SU-DHL-6 (cell line): ENCODE measurements around the gene H2BK1.

Source experiments
- H2AFZ ChIP-seq: fragments of 200-600 bp; sonication (generic); 2 replicates; pipeline ENCODE4 v1.6.1; 2014; ENCODE audit warnings: low read depth, mild to moderate bottlenecking, moderate library complexity, mixed read lengths, antibody characterized with exemption, low read length; ENCODE audit not compliant: severe bottlenecking
- H3F3A ChIP-seq: fragments of 200-600 bp; shearing (Covaris generic); 2 replicates; pipeline ENCODE4 v1.6.0; 2016; ENCODE audit warnings: antibody characterized with exemption, mild to moderate bottlenecking; ENCODE audit not compliant: insufficient read depth
- H3K27ac ChIP-seq: fragments of 200-600 bp; sonication (generic); 2 replicates; pipeline ENCODE4 v1.5.1; 2016; ENCODE audit warnings: low read depth, mild to moderate bottlenecking, low read length, moderate library complexity, mixed read lengths
- H3K27me3 ChIP-seq: fragments of 200-600 bp; sonication (generic), shearing (Covaris generic); 2 replicates; pipeline ENCODE4 v1.6.0; 2014; ENCODE audit warnings: mild to moderate bottlenecking, low read length
- H3K36me3 ChIP-seq: fragments of 200-600 bp; sonication (generic); 2 replicates; pipeline ENCODE4 v1.6.1; 2014; ENCODE audit warnings: mild to moderate bottlenecking, low read length, mixed read lengths
- H3K4me2 ChIP-seq: fragments of 300-600, 200-600 bp; shearing (Covaris generic), sonication (generic); 2 replicates; pipeline ENCODE4 v1.6.0; 2014; ENCODE audit warnings: low read length, low read depth, mild to moderate bottlenecking; ENCODE audit not compliant: poor library complexity, severe bottlenecking
- H3K4me3 ChIP-seq: fragments of 200-600 bp; sonication (generic); 2 replicates; pipeline ENCODE4 v1.5.1; 2014; ENCODE audit warnings: antibody characterized with exemption, low read length, mild to moderate bottlenecking, mixed read lengths; ENCODE audit not compliant: insufficient read depth, poor library complexity, severe bottlenecking
- H3K79me2 ChIP-seq: fragments of 200-600 bp; sonication (generic); 2 replicates; pipeline ENCODE4 v1.6.1; 2014; ENCODE audit warnings: mild to moderate bottlenecking, low read length, moderate library complexity; ENCODE audit not compliant: insufficient read depth
- H3K9ac ChIP-seq: fragments of 200-600 bp; sonication (generic); 2 replicates; pipeline ENCODE4 v1.7.0; 2014; ENCODE audit warnings: mild to moderate bottlenecking, low read length
- H3K9me2 ChIP-seq: fragments of 200-600 bp; sonication (generic); replicated peaks from 2 replicates; pipeline ENCODE4 v1.6.1; 2014; ENCODE audit warnings: low read length; ENCODE audit not compliant: insufficient read depth
- H3K9me3 ChIP-seq: fragments of 200-600 bp; sonication (generic); 2 replicates; pipeline ENCODE4 v1.6.1; 2014; ENCODE audit warnings: low read length, mixed read lengths; ENCODE audit not compliant: insufficient read depth
- H4K20me1 ChIP-seq: fragments of 200-600 bp; sonication (generic); 2 replicates; pipeline ENCODE4 v1.6.1; 2014; ENCODE audit warnings: low read depth, mild to moderate bottlenecking, antibody characterized with exemption, low read length, moderate library complexity, mixed read lengths
- EZH2phosphoT487 ChIP-seq: fragments of 200-600 bp; sonication (generic), shearing (Covaris generic); conservative IDR thresholded peaks from 2 replicates; pipeline ENCODE4 v1.6.1; 2018; ENCODE audit warnings: mild to moderate bottlenecking, antibody characterized with exemption, low read length, moderate library complexity, mixed read lengths
- TF ChIP-seq, protein P1 (sequence below): fragments of 200-600 bp; sonication (generic); IDR thresholded peaks from one replicate; pipeline ENCODE4 v1.5.1; 2017; ENCODE audit warnings: antibody characterized with exemption, mild to moderate bottlenecking, low read length, moderate library complexity; ENCODE audit not compliant: insufficient read depth, poor library complexity, severe bottlenecking

Gene H2BK1

DNA sequence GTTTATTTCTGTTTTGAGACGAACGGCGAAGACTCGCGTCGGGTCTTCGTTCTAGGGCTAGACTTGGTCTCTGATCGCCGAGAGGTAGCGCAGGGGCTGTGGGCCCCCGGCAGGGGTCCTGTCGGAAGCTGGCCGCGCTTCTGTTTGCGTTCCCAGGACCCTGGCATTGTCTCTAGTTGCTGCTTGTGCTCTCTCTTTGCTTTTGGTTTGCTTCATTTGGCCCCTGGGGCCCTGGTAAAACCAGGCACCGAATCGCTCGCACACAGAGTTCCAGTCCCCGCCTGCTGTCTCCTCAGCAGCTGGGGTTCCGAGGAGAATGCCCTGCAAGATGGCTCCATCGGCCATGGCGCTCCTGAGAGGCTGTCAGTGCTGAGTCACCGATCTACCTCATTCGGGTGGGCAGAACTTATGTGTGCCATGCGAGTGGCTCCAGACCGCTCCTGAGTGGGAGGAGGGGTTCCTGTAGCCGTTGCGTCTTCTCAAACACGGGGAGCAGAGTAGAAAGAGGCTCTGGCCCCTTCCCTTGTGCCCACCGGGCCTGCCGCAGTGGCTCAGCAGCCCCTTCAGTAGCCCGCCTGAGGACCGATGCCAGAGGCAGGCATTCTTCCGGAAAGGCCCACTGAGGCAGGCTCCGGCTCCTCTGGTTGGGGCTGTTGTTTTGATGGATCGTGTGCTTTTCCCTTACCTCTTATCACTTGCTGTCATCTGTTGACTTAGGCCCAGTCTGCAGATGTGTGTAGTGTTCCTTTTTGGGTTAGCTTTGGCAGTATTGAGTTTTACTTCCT is 22.8 kb upstream of the H2BK1 start:
- peaks cover 21% of the 10 kb centered on the region for H3K79me2 ChIP-seq
- peak overlapping the region; percentile 97 for H3K9ac ChIP-seq
- TF ChIP-seq EZH2phosphoT487 = no peak
- TF ChIP-seq, protein P1, sequence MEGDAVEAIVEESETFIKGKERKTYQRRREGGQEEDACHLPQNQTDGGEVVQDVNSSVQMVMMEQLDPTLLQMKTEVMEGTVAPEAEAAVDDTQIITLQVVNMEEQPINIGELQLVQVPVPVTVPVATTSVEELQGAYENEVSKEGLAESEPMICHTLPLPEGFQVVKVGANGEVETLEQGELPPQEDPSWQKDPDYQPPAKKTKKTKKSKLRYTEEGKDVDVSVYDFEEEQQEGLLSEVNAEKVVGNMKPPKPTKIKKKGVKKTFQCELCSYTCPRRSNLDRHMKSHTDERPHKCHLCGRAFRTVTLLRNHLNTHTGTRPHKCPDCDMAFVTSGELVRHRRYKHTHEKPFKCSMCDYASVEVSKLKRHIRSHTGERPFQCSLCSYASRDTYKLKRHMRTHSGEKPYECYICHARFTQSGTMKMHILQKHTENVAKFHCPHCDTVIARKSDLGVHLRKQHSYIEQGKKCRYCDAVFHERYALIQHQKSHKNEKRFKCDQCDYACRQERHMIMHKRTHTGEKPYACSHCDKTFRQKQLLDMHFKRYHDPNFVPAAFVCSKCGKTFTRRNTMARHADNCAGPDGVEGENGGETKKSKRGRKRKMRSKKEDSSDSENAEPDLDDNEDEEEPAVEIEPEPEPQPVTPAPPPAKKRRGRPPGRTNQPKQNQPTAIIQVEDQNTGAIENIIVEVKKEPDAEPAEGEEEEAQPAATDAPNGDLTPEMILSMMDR = no peak
- no peaks in the 10 kb centered on the region for H3K27me3 ChIP-seq
- H3K27ac ChIP-seq = peak overlapping the region; percentile 36
- peak overlapping the region; percentile 97 for H3K4me3 ChIP-seq
- H3K4me2 ChIP-seq = peak overlapping the region; percentile 70
- H3K36me3 ChIP-seq = no peaks in the 10 kb centered on the region
- no peaks in the 10 kb centered on the region for H3K9me3 ChIP-seq
- peak overlapping the region; percentile 70 for H2AFZ ChIP-seq
- H3K9me2 ChIP-seq = no peaks in the 10 kb centered on the region
- no peaks in the 10 kb centered on the region for H4K20me1 ChIP-seq
- H3F3A ChIP-seq = no peaks in the 10 kb centered on the region

DNA sequence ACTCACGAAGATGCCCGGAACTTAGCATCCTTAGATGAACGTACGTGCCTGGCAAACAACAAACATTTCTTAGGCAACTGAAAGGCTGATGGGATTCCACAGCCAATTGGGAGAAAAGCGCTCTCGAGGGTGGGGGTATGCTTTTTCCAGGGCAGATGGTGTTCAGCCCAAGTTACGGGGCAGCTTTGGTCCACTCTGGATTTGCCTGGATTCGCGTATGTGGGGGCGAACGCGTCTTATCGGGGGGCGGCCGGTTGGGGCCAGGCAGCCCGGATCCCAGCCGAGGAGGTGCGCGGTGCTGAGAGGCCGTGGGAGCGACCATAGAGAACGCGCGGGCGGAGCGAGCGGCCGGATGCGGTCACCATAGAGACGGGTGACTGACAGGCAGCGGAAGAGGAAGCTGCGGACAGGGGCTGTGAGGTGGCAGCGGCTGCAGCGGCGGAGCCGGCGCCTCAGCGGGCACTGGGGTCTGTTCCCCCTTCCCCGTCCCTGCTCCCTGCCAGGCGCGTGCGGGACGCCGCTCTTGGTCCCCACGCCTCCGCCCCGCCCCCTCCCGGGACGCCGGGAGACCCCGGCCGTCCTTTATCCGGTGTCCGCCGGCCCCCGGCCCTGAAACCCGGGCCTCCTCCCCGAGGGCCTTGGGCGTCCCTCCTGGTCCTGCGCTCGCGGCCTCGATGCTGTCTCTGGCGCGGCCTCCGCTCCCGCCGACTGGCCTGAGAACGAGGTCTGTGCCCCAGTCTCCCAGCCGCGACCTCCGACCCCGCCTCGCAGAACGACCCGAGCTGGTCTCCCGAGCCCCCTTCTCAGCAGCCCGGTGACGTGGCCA is 22.0 kb upstream of the H2BK1 start, which contains the start of gene CHPF2:
Gene CHPF2 (plus strand): TSS at position 393 of the 826 bp plus-strand sequence. CDS start 1,529 bp downstream, outside the sequence.
- peak within 1 kb of the TSS; percentile 70 for H3K4me2 ChIP-seq
- H3K36me3 ChIP-seq = no peaks in the 10 kb centered on the region
- no peaks in the 10 kb centered on the region for H3K9me2 ChIP-seq
- H3F3A ChIP-seq = no peaks in the 10 kb centered on the region
- peak within 1 kb of the TSS; percentile 97 for H3K4me3 ChIP-seq
- peaks cover 21% of the 10 kb centered on the region for H3K79me2 ChIP-seq
- H2AFZ ChIP-seq = peak within 1 kb of the TSS; percentile 97
- no peaks in the 10 kb centered on the region for H4K20me1 ChIP-seq
- H3K27me3 ChIP-seq = no peaks in the 10 kb centered on the region
- peak within 1 kb of the TSS; percentile 36 for H3K27ac ChIP-seq
- TF ChIP-seq EZH2phosphoT487 = no peak
- TF ChIP-seq, protein P1 = no peak
- H3K9me3 ChIP-seq = no peaks in the 10 kb centered on the region
- peak within 1 kb of the TSS; percentile 97 for H3K9ac ChIP-seq

DNA sequence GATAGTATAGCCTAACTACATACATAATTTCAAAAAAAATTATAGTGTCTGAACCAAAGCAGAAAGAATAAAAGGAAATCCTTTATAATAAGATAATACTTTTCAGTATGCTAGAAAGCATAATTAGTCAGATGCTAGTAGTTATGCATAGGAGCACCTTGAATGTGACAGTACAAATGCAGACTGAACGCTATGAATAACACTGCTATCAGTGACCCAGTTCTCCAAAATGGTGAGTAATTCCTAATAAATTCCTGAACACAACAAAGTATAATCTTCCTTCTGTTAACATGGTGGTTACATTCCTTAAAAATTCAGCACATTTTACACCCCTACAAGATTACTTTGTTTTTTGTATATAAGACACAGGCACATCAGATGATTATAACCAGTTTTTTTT is 20.8 kb upstream of the H2BK1 start:
- Histone ChIP-seq H2AFZ (no peak overlapping the region), H3K9me3 (no peaks in the 10 kb centered on the region), H3K27ac (no peak overlapping the region), H3K36me3 (no peaks in the 10 kb centered on the region), H4K20me1 (no peaks in the 10 kb centered on the region), H3K9me2 (no peaks in the 10 kb centered on the region), H3F3A (no peaks in the 10 kb centered on the region), H3K27me3 (no peaks in the 10 kb centered on the region), H3K4me3 (no peak overlapping the region), H3K9ac (no peak overlapping the region), H3K4me2 (no peak overlapping the region), H3K79me2 (peaks cover 29% of the 10 kb centered on the region)
- TF ChIP-seq, protein P1 = no peak
- TF ChIP-seq EZH2phosphoT487 = no peak
